CD4-positive, alpha-beta T cell treated with Interleukin-4 for 4 hours (primary cell): ENCODE results near the gene CCDC117.
A peak's percentile ranks its signal among the peaks of the same experiment; 100 is the strongest.
"Not testable (repeated sequence)": the region's sequence is repeated elsewhere in the genome, so short reads cannot be mapped to it uniquely, and the experiment has no call there.

Experiments
- DNase-seq: peaks from one replicate; pipeline ENCODE4 v3.0.0-alpha.2; 2020

CCDC117 gene

DNA sequence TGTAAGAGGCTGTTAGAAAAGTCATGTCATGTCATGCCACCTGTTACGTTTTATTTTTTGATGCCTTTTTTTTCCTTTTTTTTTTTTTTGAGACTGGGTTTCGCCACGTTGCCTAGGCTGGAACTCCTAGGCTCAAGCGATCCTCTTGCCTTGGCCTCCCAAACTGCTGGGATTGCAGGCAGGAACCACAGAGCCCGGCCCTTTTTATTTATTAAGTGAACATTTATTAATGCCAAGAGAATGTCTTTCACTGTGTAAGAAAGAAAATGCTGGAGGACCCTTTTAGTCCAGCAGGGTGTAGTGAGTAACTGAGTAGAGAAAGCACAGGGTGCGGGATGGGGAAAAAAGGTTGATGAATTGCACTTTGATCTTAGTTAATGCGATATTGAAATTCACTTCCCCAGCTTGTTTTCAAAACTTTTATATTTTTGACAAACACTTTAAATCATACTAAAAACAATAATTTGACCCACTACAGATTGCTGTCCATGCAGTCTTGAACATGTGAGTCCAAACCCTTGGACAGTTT, 30.2 kb downstream of the CCDC117 start:
- no peak for DNase-seq

DNA sequence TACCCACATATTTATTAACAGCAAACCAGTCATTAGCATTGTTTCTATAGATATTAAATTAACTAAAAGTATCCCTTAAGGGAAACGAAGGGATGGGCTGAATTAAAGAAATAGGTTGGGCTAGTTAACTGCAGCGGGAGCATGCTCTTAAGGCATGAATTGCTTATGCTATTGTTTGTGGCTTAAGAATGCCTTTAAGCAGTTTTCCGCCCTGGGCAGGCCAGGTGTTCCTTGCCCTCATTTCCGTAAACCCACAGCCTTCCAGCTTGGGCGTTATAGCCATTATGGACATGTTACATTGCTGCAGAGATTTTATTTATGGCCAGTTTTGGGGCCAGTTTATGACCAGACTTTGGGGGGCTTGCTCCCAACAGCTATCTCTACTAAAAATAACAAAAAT, 32.9 kb downstream of the CCDC117 start:
- not testable (repeated sequence) for DNase-seq

- DNase-seq = no peak
These were observed 36.3 kb downstream of the CCDC117 start for GRCh38 chr22:28808716-28809355.

GRCh38 chr22:28810821-28811491, 38.5 kb downstream of the CCDC117 start:
- DNase-seq = peak; percentile 82

DNA sequence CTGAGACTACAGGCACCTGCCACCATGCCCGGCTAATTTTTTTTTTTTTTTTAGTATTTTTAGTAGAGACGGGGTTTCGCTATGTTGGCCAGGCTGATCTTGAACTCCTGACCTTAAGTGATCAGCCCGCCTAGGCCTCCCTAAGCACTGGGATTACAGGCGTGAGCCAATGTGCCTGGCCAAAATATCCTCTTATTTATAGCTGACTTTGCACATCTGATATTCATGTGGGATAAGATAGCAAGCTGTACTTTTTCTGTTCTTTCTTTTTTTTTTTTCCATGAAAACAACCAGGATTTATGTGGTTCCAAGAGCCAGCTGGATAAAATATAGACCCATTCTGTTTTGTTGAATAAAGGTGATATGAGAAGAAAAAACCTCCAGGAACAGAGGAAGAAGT, 40.0 kb downstream of the CCDC117 start:
- no peak for DNase-seq

DNA sequence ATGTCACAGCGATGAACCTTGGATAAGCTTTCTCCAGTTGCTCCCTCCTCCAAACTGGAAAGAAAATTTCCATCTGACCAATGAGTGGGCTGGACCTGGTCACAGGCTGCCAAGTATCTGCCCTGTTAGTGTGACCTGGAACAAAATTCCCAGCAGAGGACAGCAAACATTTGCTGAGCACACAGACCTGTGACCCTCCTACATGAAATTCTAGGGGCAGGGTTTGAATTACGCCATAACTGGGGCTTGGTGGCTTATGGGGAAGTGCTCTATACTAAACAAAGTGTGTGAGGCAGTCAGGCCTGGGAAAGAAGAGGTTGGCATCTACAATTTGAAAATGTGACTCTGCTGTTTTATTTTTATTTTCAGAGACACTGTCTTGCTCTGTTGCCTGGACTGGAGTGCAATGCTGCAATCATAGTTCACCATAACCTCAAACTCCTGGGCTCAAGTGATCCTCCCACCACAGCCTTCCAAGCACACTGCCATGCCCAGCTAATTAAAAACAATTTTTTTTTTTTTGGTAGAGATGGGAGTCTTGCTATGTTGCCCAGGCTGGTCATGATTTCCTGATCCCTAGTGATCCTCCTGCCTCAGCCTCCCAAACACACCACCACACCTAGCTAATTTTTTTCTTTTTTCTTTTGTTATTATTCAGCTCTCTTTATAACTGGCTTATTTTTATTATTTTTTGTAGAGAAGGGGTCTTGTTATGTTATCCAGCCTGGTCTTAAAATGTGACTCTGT, 41.5 kb downstream of the CCDC117 start:
- DNase-seq = no peak

DNA sequence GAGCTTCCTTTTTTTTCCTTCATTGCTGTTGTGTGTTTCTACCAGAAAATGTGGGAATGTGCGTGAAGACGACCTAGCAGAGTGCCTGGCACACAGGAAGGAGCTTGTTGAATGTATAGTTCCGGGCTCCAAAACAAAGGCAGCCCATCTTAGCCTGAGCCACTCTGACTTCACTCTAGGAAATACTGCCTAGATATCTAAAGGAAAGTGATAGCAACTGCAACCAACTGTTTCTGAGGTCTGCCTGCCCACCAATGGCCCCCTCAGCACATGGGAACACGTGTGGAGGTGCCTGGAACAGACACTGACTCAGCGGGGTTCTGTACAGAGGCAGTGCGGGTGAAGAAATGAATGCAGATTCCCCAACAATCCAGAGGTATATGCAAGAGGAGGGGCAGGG, 42.6 kb downstream of the CCDC117 start:
- DNase-seq = no peak

DNA sequence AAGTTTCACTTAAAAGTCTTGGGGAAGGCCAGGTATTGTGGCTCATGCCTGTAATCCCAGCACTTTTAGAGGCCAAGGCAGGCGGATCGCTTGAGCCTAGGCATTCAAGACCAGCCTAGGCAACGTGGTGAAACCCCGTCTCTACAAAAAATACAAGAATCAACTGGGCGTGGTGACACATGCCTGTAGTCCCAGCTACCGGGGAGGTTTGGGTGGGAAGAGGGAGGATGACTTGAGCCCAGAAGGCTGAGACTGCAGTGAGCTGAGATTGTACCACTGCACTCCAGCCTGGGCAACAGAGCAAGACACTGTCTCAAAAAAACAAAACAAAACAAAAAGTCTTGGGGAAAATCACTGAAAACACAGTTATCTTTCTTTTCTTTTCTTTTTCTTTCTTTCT, 43.2 kb downstream of the CCDC117 start:
- no peak for DNase-seq

- no peak for DNase-seq
These were observed 44.6 kb downstream of the CCDC117 start for GRCh38 chr22:28817064-28817463.

DNA sequence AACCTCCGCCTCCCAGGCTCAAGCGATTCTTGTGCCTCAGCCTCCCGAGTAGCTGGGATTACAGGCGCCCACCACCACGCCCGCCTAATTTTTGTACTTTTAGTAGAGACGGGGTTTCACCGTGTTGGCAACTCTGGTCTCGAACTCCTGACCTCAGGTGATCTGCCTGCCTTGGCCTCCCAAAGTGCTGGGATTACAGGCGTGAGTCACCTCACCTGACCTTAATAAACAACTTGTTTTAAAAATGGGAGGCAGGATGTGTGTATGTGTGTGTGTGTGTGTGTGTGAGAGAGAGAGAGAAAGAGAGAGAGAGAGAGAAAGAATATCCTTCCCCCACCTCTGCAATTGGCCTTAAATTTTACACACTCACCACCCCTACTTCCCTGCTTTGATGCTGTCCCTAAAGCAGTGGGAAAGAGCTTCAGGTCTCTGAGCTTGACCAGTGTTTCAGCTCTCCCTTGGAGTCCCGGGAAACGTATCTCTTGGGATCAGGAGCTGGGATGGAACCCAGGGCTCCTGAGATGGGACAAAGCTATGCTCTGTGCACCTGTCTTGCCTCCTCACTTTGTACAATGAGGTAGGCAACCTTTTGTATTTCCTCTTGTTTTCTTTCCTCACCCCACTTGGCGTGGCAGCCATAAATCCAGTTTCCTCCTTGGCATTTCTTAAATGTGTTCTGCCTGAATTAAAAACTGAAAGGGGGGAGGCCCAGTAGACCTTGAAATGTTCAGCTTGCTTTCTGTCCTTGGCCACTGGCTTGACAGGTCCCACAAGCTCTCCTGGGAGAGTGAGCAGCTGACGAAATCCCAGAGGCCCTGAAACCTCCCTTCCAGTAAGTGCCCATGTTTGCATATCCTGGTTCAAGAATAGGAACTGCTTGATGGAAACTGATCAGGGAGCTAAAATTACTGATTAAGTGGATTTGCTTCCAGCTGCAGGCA, 45.7 kb downstream of the CCDC117 start:
- DNase-seq = peak; percentile 47

DNA sequence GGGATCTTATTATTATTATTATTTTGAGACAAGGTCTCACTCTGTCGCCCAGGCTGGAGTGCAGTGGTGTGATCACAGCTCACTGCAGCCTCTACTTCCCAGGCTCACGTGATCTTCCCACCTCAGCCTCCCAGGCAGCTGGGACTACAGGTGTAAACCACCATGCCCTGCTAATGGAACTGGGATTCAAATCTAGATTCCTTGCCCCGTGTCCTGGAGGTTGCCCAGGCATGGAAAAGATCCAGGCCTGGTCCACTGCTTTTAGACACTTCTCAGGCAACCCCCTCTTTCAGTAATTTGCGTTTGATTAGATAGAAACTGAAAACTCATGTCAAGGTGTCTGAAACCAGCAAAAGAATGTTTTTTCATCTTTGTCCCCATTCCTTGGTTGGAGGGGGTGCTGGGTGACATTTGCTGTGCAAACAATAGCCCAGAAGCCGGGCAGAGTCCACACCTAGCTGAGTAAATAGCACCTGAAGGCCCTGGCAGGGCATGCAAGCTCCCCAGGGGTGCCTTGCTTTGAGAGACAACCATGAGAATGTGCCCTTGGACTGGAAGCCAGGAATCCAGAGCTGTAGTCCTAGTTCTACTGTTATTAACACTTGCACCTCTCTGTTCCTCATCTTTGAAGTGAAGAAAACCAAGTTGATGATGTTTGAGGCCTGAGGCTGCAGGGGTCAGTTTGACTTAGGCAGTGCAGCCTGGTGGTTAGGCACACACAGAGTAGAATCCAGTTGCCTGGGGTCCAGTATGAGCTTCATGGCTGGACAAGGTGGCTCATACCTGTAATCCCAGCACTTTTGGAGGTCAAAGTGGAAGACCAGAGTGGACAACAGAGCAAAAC, 47.0 kb downstream of the CCDC117 start:
- no peak for DNase-seq

DNA sequence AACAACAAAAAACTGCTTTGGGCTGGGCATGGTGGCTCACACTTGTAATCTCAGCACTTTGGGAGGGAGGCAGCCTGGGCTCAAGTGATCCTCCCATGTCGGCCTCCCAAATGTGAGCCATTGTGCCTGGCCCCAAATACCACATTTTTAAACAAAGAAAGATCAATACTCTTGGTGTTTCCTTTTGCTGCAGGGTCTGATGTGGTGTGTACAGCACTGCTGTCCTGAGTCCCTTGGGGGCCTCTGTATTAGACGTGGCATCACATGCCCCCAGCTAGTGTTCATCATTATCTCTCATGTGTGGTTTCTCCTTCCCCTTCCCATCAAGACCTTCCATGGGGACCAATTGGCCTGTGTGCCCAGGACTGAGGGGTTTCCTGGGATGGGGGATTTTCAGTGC, 48.4 kb downstream of the CCDC117 start:
- no peak for DNase-seq

- DNase-seq = no peak
These were observed 49.0 kb downstream of the CCDC117 start for GRCh38 chr22:28821452-28821851.

DNA sequence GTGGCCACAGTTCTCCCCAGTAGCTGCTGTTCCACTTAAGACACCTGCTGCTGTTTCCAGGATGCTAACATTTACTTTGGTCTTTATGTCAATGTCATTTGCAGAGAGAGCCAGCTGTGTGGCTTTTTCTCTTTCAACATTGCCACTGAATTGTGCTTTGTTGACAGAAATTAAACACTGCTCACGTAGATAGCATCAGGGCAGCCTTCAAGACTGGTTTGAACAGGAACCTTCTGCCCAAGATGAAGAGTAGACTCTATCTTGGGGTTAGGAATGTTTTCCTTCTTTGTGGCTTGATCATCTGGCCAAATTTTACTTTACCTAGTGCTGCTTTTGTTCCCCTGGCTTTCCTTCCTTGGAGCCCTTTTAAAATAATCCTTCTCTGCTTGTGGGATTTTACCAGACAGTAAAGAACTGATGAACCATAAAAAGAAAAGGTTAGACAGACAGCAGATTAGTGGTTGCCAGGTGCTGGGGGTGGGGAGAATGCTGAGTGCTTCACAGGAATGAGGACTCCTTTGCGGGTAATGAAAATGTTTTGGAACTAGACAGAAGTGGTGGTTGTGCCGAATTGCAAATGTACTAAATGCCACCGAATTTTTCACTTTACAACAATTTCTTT, 50.5 kb downstream of the CCDC117 start:
- DNase-seq = peak; percentile 68

- DNase-seq = not testable (repeated sequence)
These were observed 52.0 kb downstream of the CCDC117 start for GRCh38 chr22:28824455-28824854.

DNA sequence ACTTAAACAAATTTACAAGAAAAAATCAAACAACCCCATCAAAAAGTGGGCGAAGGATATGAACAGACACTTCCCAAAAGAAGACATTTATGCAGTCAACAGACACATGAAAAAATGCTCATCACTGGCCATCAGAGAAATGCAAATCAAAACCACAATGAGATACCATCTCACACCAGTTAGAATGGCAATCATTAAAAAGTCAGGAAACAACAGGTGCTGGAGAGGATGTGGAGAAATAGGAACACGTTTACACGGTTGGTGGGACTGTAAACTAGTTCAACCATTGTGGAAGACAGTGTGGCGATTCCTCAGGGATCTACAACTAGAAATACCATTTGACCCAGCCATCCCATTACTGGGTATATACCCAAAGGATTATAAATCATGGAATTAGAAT, 53.9 kb downstream of the CCDC117 start:
- DNase-seq = not testable (repeated sequence)

DNA sequence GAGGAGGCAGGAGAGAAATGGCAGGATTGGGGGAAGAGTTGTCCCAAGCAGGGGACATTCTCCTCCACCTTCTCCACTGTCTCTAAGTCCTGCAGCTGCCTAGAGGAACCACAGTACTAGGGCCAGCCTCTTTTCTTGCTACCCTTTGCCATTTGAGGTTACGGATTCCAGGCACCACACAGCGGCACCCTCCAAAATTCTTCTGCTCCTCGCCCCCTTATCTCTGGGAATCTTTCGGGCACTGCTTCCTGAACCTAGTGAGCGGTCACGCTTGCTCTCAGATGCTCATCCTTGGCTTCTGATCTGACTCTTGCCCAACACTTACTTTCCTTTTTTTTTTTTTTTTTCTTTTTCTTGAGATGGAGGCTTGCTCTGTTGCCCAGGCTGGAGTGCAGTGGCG, 54.4 kb downstream of the CCDC117 start:
- DNase-seq = no peak

GRCh38 chr22:28829358-28830181, 57.1 kb downstream of the CCDC117 start:
- DNase-seq = peak; percentile 79

DNA sequence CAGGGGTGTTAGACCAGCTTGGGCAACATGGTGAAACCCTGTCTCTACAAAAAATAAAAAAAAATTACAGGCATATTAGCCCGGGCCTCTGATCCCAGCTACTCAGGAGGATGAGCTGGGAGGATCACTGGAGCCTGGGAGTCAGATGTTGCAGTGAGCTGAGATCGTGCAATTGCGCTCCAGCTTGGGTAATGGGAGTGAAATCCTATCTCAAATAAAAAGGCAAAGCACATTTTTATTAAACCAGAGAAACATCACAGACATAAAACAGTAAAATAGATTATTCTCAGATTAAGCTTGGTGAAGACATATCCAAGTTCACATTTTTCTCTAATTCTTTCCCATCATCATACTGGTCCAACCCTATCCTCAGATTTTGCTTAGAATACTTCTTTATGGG, 57.9 kb downstream of the CCDC117 start:
- no peak for DNase-seq
